HFF-Myc (cell line): ENCODE results near the gene CMYA5.

Experiments used
- DNase-seq: peaks from one replicate; pipeline ENCODE4 v3.0.0-alpha.2; 2011; ENCODE audit warnings: low read depth; ENCODE audit errors: extremely low read depth
- H3K4me3 ChIP-seq: replicated peaks from 2 replicates; pipeline ENCODE4 v1.5.1; 2011; ENCODE audit warnings: low read depth, mild to moderate bottlenecking, control low read depth, low read length
- TF ChIP-seq, protein P1 (sequence below): IDR thresholded peaks from 2 replicates; pipeline ENCODE4 v1.5.1; 2012; ENCODE audit warnings: mild to moderate bottlenecking, low read depth, low read length, control low read depth; ENCODE audit errors: missing control alignments

CMYA5 gene

DNA sequence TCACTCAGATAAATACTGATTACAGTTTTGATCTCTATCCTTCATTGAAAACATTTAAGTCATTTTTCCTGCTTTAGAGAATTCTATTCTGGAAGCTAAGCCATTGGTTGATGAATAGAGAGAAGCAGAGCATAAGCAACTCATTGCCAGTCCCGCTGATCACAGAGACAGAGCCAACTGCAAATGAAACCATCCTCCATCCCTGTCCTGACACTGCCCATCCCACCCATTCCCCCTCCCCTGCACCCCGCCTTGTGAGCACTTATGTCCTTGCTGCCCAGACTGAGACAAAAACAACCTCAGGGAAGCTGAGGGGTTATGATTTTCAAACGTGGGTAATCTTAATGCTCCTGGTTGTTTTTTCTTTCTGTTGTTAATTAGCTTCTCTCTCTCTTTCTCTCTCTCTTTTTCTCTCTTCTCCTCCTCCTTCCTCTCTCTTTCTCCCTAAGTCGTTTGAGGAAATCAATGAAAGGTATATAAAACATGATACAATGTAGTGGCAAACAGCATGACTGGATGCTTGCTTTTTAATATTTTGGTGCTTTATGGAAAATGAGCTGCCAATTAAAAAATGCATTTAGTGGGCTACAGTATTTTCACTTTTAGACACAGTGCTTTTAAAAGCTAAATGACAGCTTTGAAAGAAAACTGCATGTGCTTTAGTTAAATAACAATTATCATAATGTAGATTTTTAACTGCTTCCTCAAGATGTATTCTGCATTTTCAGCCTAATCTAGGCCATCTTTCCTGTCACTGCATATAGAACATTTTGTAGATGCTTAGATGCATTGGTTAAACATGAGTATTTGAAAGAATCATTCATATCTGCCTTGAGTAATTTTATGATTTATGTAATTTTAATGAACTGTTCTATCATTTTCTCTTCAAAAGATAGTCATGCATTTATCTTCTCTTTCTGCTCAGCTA, 57.3 kb downstream of the CMYA5 start:
- H3K4me3 ChIP-seq = no peak overlapping the region
- no peak for DNase-seq
- TF ChIP-seq, protein P1, sequence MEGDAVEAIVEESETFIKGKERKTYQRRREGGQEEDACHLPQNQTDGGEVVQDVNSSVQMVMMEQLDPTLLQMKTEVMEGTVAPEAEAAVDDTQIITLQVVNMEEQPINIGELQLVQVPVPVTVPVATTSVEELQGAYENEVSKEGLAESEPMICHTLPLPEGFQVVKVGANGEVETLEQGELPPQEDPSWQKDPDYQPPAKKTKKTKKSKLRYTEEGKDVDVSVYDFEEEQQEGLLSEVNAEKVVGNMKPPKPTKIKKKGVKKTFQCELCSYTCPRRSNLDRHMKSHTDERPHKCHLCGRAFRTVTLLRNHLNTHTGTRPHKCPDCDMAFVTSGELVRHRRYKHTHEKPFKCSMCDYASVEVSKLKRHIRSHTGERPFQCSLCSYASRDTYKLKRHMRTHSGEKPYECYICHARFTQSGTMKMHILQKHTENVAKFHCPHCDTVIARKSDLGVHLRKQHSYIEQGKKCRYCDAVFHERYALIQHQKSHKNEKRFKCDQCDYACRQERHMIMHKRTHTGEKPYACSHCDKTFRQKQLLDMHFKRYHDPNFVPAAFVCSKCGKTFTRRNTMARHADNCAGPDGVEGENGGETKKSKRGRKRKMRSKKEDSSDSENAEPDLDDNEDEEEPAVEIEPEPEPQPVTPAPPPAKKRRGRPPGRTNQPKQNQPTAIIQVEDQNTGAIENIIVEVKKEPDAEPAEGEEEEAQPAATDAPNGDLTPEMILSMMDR = no peak

GRCh38 chr5:79750611-79751510, 61.2 kb downstream of the CMYA5 start:
- no peak for DNase-seq
- TF ChIP-seq, protein P1 = no peak
- no peak overlapping the region for H3K4me3 ChIP-seq

DNA sequence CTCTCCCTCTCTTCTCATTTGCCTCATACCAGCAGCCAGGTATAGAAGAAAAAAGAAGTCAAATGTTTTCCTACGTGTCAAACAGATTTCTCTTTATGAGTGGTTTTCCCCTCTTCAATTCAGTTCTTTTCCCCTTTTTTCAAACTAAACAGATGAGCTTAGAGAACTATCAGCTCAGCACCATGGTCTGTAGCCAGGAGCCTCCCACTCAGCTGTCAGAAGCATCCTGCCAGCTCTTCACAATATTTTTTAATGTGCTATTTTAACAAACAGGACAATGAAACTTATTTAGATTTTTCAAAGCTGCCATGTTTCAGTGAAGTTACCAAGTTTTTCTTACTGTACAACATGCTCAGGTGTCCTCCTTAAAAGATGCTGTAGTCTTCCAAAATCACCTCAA, 63.5 kb downstream of the CMYA5 start:
- TF ChIP-seq, protein P1 = no peak
- H3K4me3 ChIP-seq = no peak overlapping the region
- DNase-seq = no peak

DNA sequence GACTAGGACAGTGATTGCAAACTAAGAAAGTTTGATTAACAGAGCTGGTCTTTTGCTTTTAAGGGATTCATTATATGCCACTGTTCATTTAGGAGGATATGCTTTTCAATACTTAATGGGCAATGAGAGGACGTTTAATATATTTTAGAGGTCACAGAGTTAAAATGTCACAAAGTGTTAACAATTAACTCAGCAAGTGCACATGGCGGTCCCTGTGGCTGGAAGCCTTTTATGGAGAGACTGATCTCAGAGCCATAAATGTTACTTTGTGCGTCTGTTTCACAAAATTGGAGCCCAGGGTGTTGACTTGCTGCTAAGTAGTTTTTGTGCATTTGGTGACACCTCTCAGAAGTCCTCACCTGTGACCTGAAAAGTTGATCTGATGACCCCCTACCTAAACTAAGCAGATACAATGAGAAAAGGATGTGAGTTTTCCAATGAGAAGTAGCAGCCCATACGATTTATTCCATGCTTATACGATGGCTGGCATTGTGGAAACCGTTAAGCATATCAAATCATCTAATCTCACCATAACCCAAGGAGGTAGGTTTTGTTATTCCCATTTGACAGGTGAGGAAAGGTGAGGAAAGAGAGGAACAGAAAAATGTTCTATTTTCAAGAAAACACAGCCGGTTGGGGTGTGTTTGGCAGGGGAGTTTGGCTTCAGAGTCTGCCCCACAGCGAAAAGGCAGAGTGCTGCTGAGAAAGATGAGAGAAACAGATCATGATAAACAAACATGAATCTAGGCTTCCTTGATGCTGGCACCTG, 64.4 kb downstream of the CMYA5 start:
- TF ChIP-seq, protein P1 = no peak
- H3K4me3 ChIP-seq = no peak overlapping the region
- no peak for DNase-seq

DNA sequence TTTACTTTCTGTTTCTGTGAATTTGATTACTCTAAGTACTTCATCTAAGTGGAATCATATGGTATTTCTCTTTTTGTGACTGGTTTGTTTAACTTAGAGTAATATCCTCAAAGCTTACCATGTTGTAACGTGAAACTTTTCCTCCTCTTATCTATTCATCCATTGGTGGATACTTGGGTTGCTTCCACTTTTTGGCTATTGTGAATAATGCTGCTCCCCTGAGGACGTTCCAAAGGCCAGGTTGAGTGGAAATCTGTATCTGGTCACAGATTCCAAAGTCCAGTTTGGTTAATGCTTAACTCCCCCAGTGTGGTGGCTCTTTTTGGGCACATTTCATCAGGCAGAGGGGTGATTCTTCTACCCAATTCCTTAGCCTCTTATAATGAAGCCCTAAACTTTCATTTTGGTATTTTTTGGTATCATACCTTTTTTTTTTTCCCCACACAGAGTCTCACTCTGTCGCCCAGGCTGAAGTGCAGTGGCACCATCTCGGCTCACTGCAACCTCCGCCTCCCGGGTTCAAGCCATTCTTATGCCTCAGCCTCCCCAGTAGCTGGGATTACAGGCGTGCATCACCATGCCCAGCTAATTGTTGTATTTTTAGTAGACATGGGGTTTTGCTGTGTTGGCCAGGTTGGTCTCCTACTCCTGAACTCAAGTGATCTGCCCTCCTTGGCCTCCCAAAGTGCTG, 65.4 kb downstream of the CMYA5 start:
- H3K4me3 ChIP-seq = no peak overlapping the region
- DNase-seq = no peak
- TF ChIP-seq, protein P1 = no peak

DNA sequence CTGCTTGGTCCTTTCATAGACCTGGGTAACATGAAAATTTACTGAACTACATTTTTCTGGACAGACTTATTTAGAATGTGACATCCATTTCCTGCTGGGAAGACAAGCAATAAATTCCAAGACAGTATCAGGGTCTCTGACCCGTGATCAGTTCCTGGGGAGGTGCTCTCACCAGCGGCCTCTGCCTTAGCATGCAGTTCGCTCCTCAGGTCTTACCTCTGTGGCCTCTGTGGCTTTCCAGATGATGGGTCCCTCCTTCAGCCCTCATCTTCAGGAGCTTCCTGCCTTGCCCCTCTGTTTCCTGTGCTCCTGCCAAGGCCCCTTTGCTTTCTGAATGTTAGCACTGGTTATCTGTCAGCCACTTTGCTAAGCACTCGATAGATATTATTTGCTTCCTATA, 66.4 kb downstream of the CMYA5 start:
- no peak overlapping the region for H3K4me3 ChIP-seq
- DNase-seq = no peak
- TF ChIP-seq, protein P1 = no peak
